HFFc6 (cell line): ENCODE measurements around the gene TLE5. TPM values are rescaled to one million over a fixed set of nuclear protein-coding genes. Genes with fewer than 3 reads are reported as not detected.

Source experiments
- DNase-seq: peaks from one replicate; pipeline ENCODE4 v3.0.0-alpha.2; 2018
- H3K27ac Mint-ChIP-seq: 2 replicates; pipeline ENCODE4 v1.8.0; 2020; ENCODE audit warnings: mild to moderate bottlenecking, mixed read lengths
- H3K27me3 Mint-ChIP-seq: 2 replicates; pipeline ENCODE4 v1.8.0; 2021; ENCODE audit warnings: mild to moderate bottlenecking, moderate library complexity, mixed read lengths; ENCODE audit not compliant: insufficient read depth
- H3K36me3 Mint-ChIP-seq: 2 replicates; pipeline ENCODE4 v1.8.0; 2021; ENCODE audit warnings: low read depth, mixed read lengths
- H3K4me1 Mint-ChIP-seq: 2 replicates; pipeline ENCODE4 v1.8.0; 2020; ENCODE audit warnings: low read depth, mixed read lengths
- H3K4me3 Mint-ChIP-seq: 2 replicates; pipeline ENCODE4 v1.8.0; 2020; ENCODE audit warnings: mild to moderate bottlenecking, moderate library complexity, mixed read lengths
- H3K9me3 Mint-ChIP-seq: 2 replicates; pipeline ENCODE4 v1.8.0; 2020; ENCODE audit warnings: mild to moderate bottlenecking, mixed read lengths
- CTCF ChIP-seq: fragments of 200-600 bp; sonication (generic); IDR thresholded peaks from 2 replicates; pipeline ENCODE4 v1.5.0; 2021; ENCODE audit warnings: antibody characterized with exemption, mild to moderate bottlenecking
- total RNA-seq, 6 experiments: library from RNA; stranded (reverse); fragmentation: NEBNext Ultra II Directional; extraction: Animal tissue kit (Norgen Biotek cat#: 25700); gene quantifications; 2 replicates in 1 of 6; 3 replicates in 5 of 6; pipeline ENCODE4 v1.2.3, GENCODE V29; 2021

TLE5 gene
- total RNA-seq, 6 experiments from 2014 or later = 332 to 383 (median 356) TPM

DNA sequence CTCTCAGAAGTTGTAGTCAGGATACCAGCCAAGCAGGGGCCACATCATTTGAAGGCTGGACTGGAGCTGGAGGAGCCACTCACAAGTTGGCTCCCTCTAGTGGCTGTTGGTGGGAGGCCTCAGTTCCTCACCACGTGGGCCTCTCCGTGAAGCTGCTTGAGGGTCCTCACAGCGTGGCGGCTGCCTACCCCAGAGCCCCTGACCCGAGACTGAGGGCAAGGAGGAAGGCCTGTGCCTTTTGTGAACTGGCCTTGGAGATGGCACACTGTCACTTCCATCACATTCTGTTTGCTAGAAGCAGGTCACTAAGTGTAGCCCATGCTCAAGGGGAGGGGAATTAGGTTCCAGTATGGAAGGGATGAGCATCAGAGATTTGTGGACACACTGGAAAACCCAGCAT, 46.5 kb upstream of the TLE5 start:
- H3K9me3 Mint-ChIP-seq = no peaks in the 10 kb centered on the region
- peaks cover 2% of the 10 kb centered on the region; the same call in 1 of the 2 replicates for H3K27me3 Mint-ChIP-seq
- TF ChIP-seq CTCF = peak; percentile 94
- no peaks in the 10 kb centered on the region for H3K36me3 Mint-ChIP-seq
- DNase-seq = peak; percentile 15
- H3K4me3 Mint-ChIP-seq = no peak overlapping the region
- peak overlapping the region; percentile 46 for H3K27ac Mint-ChIP-seq
- H3K4me1 Mint-ChIP-seq = peaks cover 11% of the 10 kb centered on the region

DNA sequence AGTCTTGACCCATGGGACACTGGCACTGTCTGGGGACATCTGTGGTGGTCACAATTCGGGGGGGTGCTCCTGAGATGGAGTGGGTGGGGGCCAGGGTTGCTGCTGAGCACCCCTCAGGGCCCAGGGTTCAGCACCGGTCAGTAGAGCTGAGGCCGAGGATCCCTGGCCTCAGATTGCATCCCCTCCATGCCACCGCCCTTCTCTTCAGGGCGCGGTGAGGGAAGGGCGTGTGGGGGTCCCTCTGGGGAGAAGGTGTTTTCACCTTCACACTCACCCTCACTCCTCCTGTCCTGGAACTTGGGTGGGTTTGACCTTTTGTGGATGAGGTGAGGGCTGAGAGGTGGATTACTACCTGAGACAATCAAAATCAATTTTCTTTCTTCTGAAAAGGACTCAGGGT, 45.4 kb upstream of the TLE5 start:
- Mint-ChIP-seq H3K36me3 (no peaks in the 10 kb centered on the region), H3K4me1 (peaks cover 11% of the 10 kb centered on the region), H3K27ac (peak overlapping the region; percentile 40; the same call in 1 of the 2 replicates), H3K9me3 (no peaks in the 10 kb centered on the region), H3K27me3 (peaks cover 2% of the 10 kb centered on the region; the same call in 1 of the 2 replicates), H3K4me3 (no peak overlapping the region)
- TF ChIP-seq CTCF = no peak
- DNase-seq = no peak

GRCh38 chr19:3106509-3107141, 44.3 kb upstream of the TLE5 start:
- no peak overlapping the region for H3K27ac Mint-ChIP-seq

GRCh38 chr19:3105641-3106508, 43.6 kb upstream of the TLE5 start:
- H3K9me3 Mint-ChIP-seq = no peaks in the 10 kb centered on the region
- H3K27me3 Mint-ChIP-seq = peaks cover 2% of the 10 kb centered on the region; the same call in 1 of the 2 replicates
- TF ChIP-seq CTCF = no peak
- peaks cover 11% of the 10 kb centered on the region for H3K4me1 Mint-ChIP-seq
- no peak overlapping the region for H3K4me3 Mint-ChIP-seq
- no peak for DNase-seq
- H3K36me3 Mint-ChIP-seq = no peaks in the 10 kb centered on the region
- no peak overlapping the region for H3K27ac Mint-ChIP-seq

More at GRCh38 chr19:3106509-3107141, 44.3 kb upstream of the TLE5 start:
- no peak for DNase-seq
- Mint-ChIP-seq H3K4me1 (peaks cover 11% of the 10 kb centered on the region), H3K27me3 (peaks cover 2% of the 10 kb centered on the region; the same call in 1 of the 2 replicates), H3K36me3 (no peaks in the 10 kb centered on the region), H3K9me3 (no peaks in the 10 kb centered on the region), H3K4me3 (no peak overlapping the region)
- no peak for TF ChIP-seq CTCF

DNA sequence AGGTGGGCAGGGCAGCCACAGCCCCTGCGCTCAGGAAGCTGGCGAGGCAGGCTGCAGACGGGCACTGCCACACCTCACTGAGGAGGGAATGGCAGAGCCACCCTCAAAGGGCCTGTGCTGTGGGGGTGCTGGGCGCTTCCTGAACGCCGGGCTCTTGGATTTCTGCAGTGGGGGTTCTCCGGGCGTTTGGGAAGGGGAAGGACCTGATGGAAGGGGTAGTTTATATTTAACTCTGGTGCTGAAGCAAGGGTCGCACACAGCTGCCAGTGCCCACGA, 42.4 kb upstream of the TLE5 start:
- TF ChIP-seq CTCF = no peak
- H3K36me3 Mint-ChIP-seq = no peaks in the 10 kb centered on the region
- no peak for DNase-seq
- H3K9me3 Mint-ChIP-seq = no peaks in the 10 kb centered on the region
- H3K4me3 Mint-ChIP-seq = no peak overlapping the region
- H3K27me3 Mint-ChIP-seq = peaks cover 2% of the 10 kb centered on the region; the same call in 1 of the 2 replicates
- H3K27ac Mint-ChIP-seq = no peak overlapping the region
- H3K4me1 Mint-ChIP-seq = peaks cover 11% of the 10 kb centered on the region
